ENCODE measurements around the gene GLRX5.

Gene GLRX5

DNA sequence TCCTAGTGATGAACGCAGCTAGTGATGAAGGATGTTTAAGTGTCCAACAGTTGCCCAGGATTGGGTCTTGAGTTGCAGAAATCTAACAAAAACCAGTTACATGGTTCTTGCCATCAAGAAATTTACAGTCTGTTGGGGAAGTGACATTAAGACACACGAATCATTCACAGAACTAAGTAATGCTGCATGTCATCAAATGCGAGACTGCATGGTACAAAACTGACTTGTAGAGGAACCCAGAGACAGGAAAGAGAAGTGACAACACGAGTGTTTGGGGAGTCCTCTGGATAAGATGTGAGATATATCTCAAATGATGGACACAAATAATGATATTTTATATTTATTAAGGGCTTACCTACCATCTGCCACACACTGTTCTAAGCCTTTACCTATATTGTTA is 12.3 kb upstream of the GLRX5 start:
- peaks cover 90% of the 10 kb centered on the region for H3K4me1 Mint-ChIP-seq
- H3K27ac Mint-ChIP-seq: peak overlapping the region; percentile 98
- H3K36me3 Mint-ChIP-seq: no peaks in the 10 kb centered on the region
- no peaks in the 10 kb centered on the region for H3K27me3 Mint-ChIP-seq
- H3K9me3 Mint-ChIP-seq: no peaks in the 10 kb centered on the region
- H3K4me3 Mint-ChIP-seq: peak overlapping the region; percentile 82

DNA sequence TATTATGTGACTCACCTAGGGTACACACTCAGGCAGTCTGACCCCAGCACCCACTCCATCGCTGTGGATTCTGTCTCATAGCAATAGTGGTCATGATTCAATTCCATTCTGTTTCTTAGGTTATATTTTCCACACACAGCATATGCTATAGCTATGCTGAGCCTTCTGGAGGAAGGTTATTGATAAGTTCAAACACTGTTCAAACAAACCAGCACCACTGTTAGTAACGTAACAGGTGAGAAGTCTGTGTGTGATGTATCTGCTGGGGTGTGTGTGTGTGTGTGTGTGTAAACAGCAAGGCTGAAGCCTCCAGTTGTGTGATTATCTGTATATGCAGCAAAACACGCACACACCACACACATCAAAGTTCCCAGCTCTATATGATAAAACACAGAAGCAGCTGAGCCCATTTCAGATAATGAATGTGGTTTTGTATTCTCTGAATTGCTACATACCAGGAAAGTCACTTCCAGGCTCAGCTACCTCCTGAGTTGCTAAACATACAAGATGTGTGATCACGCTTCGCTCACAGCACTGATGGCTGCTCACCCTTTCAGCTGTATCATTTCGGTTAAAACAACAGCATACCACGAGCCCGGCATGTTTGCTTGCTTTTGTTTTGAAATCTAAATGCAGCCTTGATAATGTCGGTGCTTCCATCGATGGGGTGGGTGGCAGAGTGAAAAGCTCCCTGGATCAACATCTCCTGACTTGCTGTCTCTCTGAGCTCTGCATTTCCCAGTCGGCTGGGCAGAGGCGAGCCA is 11.6 kb upstream of the GLRX5 start:
- H3K36me3 Mint-ChIP-seq: no peaks in the 10 kb centered on the region
- H3K27me3 Mint-ChIP-seq: no peaks in the 10 kb centered on the region
- peak overlapping the region; percentile 82 for H3K4me3 Mint-ChIP-seq
- no peaks in the 10 kb centered on the region for H3K9me3 Mint-ChIP-seq
- peak overlapping the region; percentile 98 for H3K27ac Mint-ChIP-seq
- H3K4me1 Mint-ChIP-seq: peaks cover 86% of the 10 kb centered on the region

- Mint-ChIP-seq H3K4me1 (peaks cover 80% of the 10 kb centered on the region), H3K9me3 (no peaks in the 10 kb centered on the region), H3K27me3 (no peaks in the 10 kb centered on the region), H3K36me3 (no peaks in the 10 kb centered on the region), H3K27ac (peak overlapping the region; percentile 98), H3K4me3 (peak overlapping the region; percentile 82)
Observed at GRCh38 chr14:95523815-95524448, 10.9 kb upstream of the GLRX5 start.

GRCh38 chr14:95524706-95525512 is 9.9 kb upstream of the GLRX5 start:
- Mint-ChIP-seq H3K36me3 (no peaks in the 10 kb centered on the region), H3K27me3 (no peaks in the 10 kb centered on the region), H3K4me1 (peaks cover 76% of the 10 kb centered on the region), H3K9me3 (no peaks in the 10 kb centered on the region), H3K27ac (peak overlapping the region; percentile 98), H3K4me3 (peak overlapping the region; percentile 82)

DNA sequence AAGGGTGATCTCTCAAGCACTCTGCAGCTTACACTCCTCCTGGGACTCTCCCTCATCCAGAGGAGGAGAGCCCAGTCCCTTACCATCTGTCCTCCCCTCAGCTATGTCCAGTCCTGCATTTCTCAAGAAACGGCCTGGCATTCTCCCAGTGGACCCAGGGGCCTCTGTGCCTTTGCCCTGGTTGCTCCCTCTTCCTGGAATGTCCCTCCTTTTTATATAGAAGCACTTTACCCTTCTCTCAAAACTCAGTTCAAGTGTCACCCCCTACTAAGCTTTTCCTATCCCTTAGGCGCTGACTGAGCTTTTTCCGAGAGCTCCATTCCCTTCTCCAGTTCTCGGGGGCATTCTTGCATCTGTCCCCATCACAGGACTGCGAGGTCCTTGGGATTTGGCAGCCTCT is 8.9 kb upstream of the GLRX5 start:
- Mint-ChIP-seq H3K27ac (peak overlapping the region; percentile 81), H3K4me3 (no peak overlapping the region), H3K4me1 (peaks cover 80% of the 10 kb centered on the region), H3K36me3 (no peaks in the 10 kb centered on the region), H3K27me3 (no peaks in the 10 kb centered on the region), H3K9me3 (no peaks in the 10 kb centered on the region)

GRCh38 chr14:95526483-95527386 is 8.1 kb upstream of the GLRX5 start:
- peaks cover 1% of the 10 kb centered on the region for H3K36me3 Mint-ChIP-seq
- no peak overlapping the region for H3K4me3 Mint-ChIP-seq
- H3K27ac Mint-ChIP-seq: peak overlapping the region; percentile 86
- H3K27me3 Mint-ChIP-seq: no peaks in the 10 kb centered on the region
- no peaks in the 10 kb centered on the region for H3K9me3 Mint-ChIP-seq
- H3K4me1 Mint-ChIP-seq: peaks cover 83% of the 10 kb centered on the region

GRCh38 chr14:95527387-95528002 is 7.4 kb upstream of the GLRX5 start:
- Mint-ChIP-seq H3K4me1 (peaks cover 83% of the 10 kb centered on the region), H3K9me3 (no peaks in the 10 kb centered on the region), H3K27me3 (no peaks in the 10 kb centered on the region), H3K36me3 (peaks cover 8% of the 10 kb centered on the region), H3K27ac (peak overlapping the region; percentile 86), H3K4me3 (peak overlapping the region; percentile 51)

GRCh38 chr14:95529216-95529615 is 5.6 kb upstream of the GLRX5 start:
- Mint-ChIP-seq H3K27me3 (no peaks in the 10 kb centered on the region), H3K9me3 (no peaks in the 10 kb centered on the region), H3K27ac (peak overlapping the region; percentile 55), H3K4me1 (peaks cover 79% of the 10 kb centered on the region), H3K36me3 (peaks cover 16% of the 10 kb centered on the region), H3K4me3 (no peak overlapping the region)

DNA sequence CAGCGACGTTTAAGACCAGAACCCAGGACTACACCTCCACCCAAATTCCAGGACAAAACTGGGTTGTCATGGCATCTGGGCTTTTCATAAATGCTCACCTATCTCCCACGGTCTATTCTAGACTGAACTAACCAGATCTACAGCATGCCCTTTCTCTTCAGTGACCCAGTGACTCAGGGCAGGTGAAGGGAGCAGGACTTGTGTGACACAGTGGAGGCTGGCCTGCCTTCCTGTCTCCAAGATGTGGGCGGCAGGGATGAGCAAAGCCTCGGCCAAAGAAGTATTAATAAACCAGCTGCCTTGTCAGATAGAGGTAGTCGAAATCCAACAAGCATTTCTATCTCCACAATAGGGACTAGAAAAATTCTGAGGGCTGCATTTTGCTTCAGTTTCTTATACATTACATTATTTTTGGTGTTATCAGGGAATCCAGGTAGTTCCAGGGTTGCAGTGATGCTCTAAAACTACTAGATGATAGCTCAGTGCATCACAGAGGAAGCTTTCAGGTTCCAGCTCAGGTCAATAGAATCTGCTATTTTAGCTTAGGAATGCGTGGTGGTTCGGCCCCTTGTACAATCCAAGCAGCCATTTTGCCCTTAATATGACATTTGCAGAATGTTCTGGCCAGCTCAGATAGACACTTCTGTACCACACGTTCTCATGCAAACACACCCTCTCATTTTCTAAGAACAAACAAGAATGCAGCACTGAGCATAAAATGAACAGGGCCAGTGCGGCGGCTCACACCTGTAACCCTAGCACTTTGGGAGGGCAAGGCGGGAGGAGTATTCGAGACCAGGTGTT is 4.2 kb upstream of the GLRX5 start:
- Mint-ChIP-seq H3K27me3 (no peaks in the 10 kb centered on the region), H3K4me3 (peak overlapping the region; percentile 55), H3K27ac (no peak overlapping the region), H3K4me1 (peaks cover 68% of the 10 kb centered on the region), H3K36me3 (peaks cover 16% of the 10 kb centered on the region), H3K9me3 (no peaks in the 10 kb centered on the region)

DNA sequence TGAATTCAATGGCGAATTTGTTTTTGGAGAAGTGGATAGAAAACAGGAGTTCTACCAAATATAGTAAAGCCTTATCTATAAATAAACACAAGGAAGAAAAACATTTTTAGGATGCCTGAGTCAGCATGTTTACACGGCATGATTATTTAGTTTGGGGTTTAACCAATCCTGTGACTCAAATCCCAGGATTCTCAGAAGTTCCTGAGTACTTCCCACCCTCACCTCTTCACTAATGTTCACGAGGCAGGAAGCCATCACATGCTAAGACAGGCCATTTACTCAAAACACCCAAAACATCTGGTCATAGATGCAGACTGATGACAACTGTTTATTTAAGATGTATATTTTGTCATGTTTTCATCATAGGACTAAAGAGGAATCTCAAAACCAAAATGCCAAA is 3.4 kb upstream of the GLRX5 start:
- peaks cover 16% of the 10 kb centered on the region for H3K36me3 Mint-ChIP-seq
- peak overlapping the region; percentile 30 for H3K27ac Mint-ChIP-seq
- peak overlapping the region; percentile 36 for H3K4me3 Mint-ChIP-seq
- H3K4me1 Mint-ChIP-seq: peaks cover 68% of the 10 kb centered on the region
- H3K27me3 Mint-ChIP-seq: no peaks in the 10 kb centered on the region
- no peaks in the 10 kb centered on the region for H3K9me3 Mint-ChIP-seq

DNA sequence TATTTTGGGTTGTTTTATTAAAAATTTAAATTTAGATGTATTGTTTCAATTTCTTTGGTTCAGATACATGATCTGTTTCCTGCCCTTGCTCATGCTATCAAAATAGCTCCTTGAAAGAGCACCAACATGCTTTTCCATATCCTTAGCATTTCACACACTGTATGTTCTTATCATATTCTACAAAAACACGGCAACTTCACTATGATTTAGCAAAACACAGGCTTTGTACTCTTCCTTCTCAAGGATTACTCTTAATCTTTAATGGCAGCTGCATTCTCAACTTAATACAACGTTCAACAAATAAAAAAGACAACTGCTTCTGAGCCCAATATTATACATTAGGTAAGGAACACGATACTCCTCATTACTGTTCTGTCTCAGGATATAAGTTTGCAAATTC is 2.9 kb upstream of the GLRX5 start:
- Mint-ChIP-seq H3K36me3 (peaks cover 16% of the 10 kb centered on the region), H3K4me3 (peak overlapping the region; percentile 96), H3K27ac (peak overlapping the region; percentile 36), H3K27me3 (no peaks in the 10 kb centered on the region), H3K4me1 (peaks cover 69% of the 10 kb centered on the region), H3K9me3 (no peaks in the 10 kb centered on the region)

DNA sequence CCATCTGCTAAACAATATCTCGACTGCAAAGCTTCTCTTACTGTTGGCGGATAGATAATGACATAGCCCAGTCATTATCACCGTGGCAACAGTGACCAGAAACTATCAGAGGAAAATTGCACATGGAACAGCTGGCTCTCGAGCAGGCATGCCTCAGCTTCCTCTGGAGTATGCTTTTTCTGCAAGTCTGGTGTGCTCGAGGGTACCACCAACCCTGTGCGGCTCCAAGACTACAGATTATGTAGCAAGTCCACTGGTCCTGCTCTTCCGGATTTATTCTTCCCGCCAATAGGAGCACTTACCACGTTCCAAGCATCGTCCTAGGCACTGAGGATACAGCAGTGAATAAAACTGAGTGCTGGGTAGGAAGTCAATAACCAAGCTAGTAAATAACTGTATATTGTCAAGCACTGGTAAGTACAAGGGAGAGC is 1.4 kb upstream of the GLRX5 start:
- H3K27me3 Mint-ChIP-seq: no peaks in the 10 kb centered on the region
- peak overlapping the region; percentile 95 for H3K27ac Mint-ChIP-seq
- peaks cover 73% of the 10 kb centered on the region for H3K4me1 Mint-ChIP-seq
- peak overlapping the region; percentile 96 for H3K4me3 Mint-ChIP-seq
- H3K36me3 Mint-ChIP-seq: peaks cover 16% of the 10 kb centered on the region
- no peaks in the 10 kb centered on the region for H3K9me3 Mint-ChIP-seq

DNA sequence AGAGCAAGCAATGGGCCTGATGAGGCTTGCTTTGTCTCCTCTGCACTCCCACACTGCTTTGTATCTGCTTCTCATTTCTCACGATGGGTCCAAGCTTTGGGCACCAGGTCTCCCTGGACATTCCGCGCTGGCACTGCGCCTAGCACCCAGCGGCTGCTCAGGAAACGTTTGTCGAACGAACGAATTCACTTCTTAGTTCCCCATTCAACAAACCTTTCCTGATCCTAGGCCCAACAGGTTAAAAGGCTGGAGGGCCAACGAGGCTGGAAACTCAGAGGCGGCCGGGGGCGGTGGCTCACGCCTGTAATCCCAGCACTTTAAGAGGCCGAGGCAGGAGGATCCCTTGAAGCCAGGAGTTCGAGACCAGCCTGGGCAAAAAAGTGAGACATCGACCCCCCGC is 1.0 kb upstream of the GLRX5 start:
- no peaks in the 10 kb centered on the region for H3K9me3 Mint-ChIP-seq
- H3K4me1 Mint-ChIP-seq: peaks cover 77% of the 10 kb centered on the region
- peak overlapping the region; percentile 96 for H3K4me3 Mint-ChIP-seq
- H3K36me3 Mint-ChIP-seq: peaks cover 16% of the 10 kb centered on the region
- H3K27ac Mint-ChIP-seq: peak overlapping the region; percentile 95
- no peaks in the 10 kb centered on the region for H3K27me3 Mint-ChIP-seq

All from activated naive CD4-positive, alpha-beta T cell treated with anti-CD3 and anti-CD28 coated beads, Interleukin-2, amount 50 U/mL, for 24 hours (primary cell).